NCI-H345 (cell line): ENCODE measurements around the gene PRPF4.
"Not testable (repeated sequence)": the region's sequence is repeated elsewhere in the genome, so short reads cannot be mapped to it uniquely, and the experiment has no call there.

ENCODE experiments used
- DNase-seq: peaks from one replicate; lab custom pipeline; 2025; lab: John Stamatoyannopoulos, UW

PRPF4 gene

GRCh38 chr9:113267911-113268566 is 7.4 kb upstream of the PRPF4 start:
- DNase-seq, result no peak

GRCh38 chr9:113269355-113269754 is 6.1 kb upstream of the PRPF4 start:
- no peak for DNase-seq

DNA sequence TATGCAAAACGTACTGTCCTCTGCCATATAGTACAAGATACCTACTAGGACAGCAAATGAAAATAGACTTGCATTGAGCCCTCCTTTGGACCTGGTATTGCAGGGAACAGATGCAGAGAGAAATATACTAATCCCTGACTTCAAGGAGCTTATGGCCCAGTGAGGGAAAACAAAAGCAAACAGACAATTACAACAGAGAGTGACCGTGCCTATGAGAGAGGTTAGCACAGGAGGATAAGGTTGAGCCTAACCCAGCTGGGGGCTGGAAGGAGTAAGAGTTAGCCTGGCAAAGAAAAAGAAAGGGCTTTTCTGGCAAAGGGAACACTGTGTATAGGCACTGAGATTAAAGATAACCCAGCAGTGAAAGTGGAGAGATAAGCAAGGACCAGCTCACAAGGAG is 5.6 kb upstream of the PRPF4 start:
- DNase-seq, result no peak

DNA sequence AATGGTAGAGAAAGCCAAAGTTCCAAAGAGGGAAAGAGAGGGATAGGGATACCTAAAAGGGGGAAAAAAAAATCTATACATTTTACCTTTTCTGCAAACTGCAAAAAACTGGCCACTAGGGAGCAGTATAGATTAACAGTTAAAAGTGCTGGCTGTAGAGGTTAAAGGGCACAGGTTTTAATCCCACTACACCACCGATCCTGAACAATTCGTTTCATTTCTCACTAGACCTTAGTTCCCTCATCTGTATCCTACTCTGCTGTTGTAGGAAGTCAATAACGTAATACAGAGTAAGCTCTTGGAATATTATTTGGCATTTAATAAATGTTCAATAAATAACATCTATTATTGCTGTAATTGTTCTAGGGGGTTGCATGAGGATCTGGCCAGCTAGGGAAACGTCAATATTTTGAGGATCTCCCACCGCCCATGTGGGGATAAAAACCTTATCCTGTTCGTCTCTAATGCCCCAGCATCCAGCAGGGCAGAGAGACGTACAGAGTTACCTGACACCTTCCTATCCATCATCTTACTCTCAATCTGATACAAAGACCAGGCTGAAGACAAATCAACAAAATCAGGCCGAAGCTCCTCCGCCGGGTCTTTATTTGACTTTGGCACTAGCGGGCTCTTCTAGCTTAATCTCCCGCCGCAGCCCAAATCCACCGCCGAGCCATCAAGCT is 843 bp upstream of the PRPF4 start:
- peak; percentile 73 for DNase-seq

- DNase-seq, result no peak
Observed at GRCh38 chr9:113278840-113279239, 3.4 kb downstream of the PRPF4 start.

GRCh38 chr9:113281356-113281755 is 5.9 kb downstream of the PRPF4 start:
- DNase-seq, result no peak

DNA sequence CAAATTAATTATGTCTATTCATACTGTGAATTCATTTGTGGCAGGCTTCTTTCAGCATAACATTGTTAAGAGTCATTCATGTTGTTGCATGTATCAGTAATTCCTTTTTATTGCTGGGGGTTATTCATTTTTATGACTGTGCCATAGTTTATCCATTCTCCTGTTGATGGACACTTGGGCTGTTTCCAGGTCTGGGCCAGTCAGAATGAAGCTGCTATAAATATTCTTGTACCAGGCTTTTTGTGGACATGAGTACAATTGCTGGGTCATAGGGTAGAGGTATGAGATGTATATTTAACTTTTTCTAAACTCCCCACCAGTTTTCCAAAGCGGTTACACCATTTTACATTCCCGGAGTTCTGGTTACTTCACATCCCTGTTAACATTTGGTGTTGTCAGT is 13.6 kb downstream of the PRPF4 start:
- no peak for DNase-seq

DNA sequence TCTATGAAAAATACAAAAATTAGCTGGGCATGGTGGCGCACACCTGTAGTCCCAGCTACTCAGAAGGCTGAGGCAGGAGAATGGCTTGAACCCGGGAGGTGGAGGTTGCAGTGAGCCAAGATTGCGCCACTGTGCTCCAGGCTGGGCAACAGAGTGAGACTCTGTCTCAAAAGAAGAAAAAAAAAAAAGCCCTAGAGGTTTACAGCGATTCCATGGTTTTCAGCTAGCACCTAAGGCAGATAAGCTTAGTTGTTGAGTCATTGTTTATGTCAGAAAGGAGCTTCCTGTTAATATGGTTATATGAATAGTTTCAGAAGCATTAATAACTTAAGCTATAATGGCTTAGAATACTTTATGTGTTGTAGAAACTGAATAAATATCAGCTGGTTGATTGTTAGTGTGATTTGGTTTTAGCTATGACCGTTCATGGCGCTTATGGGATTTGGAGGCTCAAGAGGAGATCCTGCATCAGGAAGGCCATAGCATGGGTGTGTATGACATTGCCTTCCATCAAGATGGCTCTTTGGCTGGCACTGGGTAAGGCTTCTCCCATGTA is 14.7 kb downstream of the PRPF4 start:
- no peak for DNase-seq

GRCh38 chr9:113293285-113293878 is 17.9 kb downstream of the PRPF4 start:
- DNase-seq, result no peak

DNA sequence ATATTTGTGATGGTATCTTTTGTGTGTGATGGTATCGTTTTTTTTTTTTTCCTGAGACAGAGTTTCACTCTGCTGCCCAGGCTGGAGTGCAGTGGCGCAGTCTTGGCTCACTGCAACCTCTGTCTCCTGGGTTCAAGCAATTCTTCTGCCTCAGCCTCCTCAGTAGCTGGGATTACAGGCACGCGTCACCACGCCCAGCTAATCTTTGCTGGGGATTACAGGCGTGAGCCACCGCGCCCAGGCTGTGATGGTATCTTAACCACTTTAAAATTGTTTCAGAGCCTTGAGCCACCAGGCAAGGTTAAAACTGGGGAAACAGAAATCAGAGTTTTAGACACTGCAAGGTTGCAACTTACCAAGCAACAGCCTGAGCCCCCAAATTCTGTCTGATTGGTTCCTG is 20.8 kb downstream of the PRPF4 start:
- not testable (repeated sequence) for DNase-seq

GRCh38 chr9:113296796-113297558 is 21.5 kb downstream of the PRPF4 start:
- DNase-seq, result no peak

DNA sequence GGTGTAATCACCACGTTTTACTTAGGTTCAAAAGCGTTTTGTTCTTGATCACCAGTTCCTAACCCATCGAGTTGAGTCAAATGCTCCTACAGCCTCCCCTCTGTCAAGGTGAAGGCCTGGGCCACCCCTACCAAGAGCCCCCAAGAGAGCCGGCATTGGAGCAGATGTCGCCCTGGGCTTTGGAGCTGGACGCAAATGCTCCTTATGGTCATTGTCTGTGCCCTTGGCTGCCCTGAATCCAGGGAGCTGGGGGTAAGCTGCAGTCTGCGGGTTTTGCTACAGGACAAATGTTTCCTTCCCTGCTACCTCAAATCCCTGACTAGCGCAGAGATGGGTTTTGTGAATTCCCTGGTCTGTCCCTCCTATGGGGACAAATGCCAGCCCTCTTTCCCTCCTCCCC is 22.9 kb downstream of the PRPF4 start:
- no peak for DNase-seq

DNA sequence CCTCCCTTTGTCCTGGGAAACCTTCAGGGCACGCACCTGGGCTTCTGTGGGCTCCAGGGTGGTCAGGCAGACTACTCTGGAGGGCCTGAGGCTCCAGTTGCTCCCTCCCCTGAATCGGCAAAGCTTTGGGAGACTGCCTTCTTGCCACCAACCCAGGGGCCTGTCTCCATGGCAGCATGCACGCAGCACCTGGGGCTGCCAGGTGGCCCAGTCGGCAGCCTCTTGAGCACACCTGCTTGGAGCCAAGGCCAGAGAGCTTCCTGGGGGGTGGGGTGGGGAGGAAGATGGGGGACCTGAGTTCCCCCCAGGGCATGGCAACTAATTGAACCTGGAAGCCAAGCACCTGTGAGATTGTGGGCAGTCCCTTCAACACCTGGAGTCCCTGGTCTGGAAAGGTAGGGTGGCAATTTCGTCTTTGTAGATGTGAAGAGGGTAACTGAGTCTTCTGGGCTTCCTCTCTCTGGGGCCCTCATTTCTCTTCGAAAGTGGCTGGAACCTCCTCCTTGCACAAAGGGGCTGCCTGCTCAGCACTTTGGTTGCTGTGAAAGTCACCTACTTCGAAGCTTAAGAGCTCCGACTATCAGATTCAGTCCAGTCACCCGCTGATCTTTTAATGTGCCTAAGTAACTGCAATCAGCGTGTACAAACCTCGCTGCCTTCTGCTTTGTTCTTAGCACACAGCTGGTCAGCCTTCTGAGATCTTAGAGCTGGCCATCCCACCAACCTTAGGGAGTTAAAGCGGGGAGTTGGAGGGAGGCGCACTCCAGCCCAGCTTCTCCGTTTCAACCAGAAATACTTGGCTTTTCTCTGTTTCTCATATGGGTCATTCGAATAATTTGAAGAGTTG is 23.7 kb downstream of the PRPF4 start:
- DNase-seq, result peak; percentile 91

DNA sequence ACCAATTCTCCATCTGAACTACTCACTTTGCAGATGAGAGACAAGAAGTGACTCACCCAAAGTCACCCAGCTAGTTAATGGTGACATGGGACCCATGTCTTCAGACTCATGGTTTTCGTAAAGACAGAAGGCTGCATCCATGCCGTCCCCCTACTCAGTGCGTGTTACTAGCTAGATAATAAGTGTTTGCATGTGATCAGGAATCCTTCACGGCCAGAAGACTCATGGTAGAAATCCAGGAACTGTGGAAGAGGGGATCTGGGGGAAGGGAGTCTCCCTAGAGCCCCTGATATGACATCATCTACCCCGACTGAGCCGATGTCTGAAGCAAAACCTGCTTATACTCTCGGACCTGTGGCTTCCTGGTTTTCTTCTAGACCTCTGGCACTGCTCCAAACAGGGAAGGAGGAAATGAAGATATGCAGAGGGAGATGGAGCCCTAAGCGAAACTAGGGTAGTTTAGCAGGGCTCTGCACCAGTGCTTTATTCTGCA is 24.4 kb downstream of the PRPF4 start:
- peak; percentile 19 for DNase-seq

GRCh38 chr9:113301548-113301947 is 26.1 kb downstream of the PRPF4 start:
- no peak for DNase-seq

- DNase-seq, result no peak
Observed at GRCh38 chr9:113302792-113303418, 27.4 kb downstream of the PRPF4 start, which contains the start of gene RNF183. Gene RNF183, minus strand, starts transcription at chr9:113303376. Its CDS starts 5,192 bp downstream, at chr9:113298184.

DNA sequence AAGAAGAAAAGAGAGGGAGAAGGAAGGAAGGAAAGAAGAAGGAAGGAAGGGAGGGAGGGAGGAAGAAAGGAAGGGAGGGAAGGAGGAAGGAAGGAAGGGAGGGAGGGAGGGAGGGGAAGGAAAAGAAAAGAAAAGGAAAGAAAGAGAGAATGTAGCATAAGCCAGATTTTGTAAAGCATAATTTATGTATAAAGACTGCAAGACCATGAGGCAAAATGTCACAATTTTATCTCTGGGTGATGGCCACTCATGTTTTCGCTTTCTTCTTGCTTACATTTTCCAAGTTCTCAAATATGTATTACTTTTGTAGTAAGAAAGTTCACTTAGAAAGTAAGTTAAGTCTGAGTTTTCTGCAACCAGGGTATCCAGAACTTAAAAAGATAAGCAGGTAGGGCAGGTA is 31.1 kb downstream of the PRPF4 start:
- no peak for DNase-seq

- no peak for DNase-seq
Observed at GRCh38 chr9:113307396-113307975, 32.0 kb downstream of the PRPF4 start.

GRCh38 chr9:113309204-113309813 is 33.9 kb downstream of the PRPF4 start:
- DNase-seq, result peak; percentile 52

- no peak for DNase-seq
Observed at GRCh38 chr9:113310538-113310937, 35.1 kb downstream of the PRPF4 start.
